HG03045 (cell line): ENCODE results near the gene TNFRSF19.
"Not testable (repeated sequence)": the region's sequence is repeated elsewhere in the genome, so short reads cannot be mapped to it uniquely, and the experiment has no call there.

Experiments used
- ATAC-seq: cut with Tn5 transposase; IDR thresholded peaks from one replicate; pipeline ENCODE4 v1.9.1; 2021; ENCODE audit warnings: mild to moderate bottlenecking, moderate library complexity; ENCODE audit not compliant: unreplicated experiment

TNFRSF19 gene

GRCh38 chr13:23563085-23563845, 6.9 kb upstream of the TNFRSF19 start:
- ATAC-seq: no peak

GRCh38 chr13:23567906-23568460, 2.2 kb upstream of the TNFRSF19 start:
- ATAC-seq: no peak

- no peak for ATAC-seq
Measured at GRCh38 chr13:23570921-23571315, 706 bp downstream of the TNFRSF19 start.

GRCh38 chr13:23571431-23571830, 1.2 kb downstream of the TNFRSF19 start:
- no peak for ATAC-seq

- ATAC-seq: no peak
Measured at GRCh38 chr13:23572836-23573235, 2.6 kb downstream of the TNFRSF19 start.

- ATAC-seq: no peak
Measured at GRCh38 chr13:23574421-23575145, 4.4 kb downstream of the TNFRSF19 start.

- ATAC-seq: no peak
Measured at GRCh38 chr13:23575632-23576031, 5.4 kb downstream of the TNFRSF19 start.

- peak; percentile 73 for ATAC-seq
Measured at GRCh38 chr13:23578411-23579071, 8.3 kb downstream of the TNFRSF19 start.

- peak; percentile 95 for ATAC-seq
Measured at GRCh38 chr13:23579072-23579895, 9.1 kb downstream of the TNFRSF19 start.

GRCh38 chr13:23579896-23580683, 9.9 kb downstream of the TNFRSF19 start:
- ATAC-seq: no peak

- ATAC-seq: no peak
Measured at GRCh38 chr13:23580684-23581060, 10.5 kb downstream of the TNFRSF19 start.

GRCh38 chr13:23583491-23583890, 13.3 kb downstream of the TNFRSF19 start:
- ATAC-seq: no peak

- no peak for ATAC-seq
Measured at GRCh38 chr13:23584275-23584674, 14.1 kb downstream of the TNFRSF19 start.

- no peak for ATAC-seq
Measured at GRCh38 chr13:23586336-23586735, 16.1 kb downstream of the TNFRSF19 start.

- ATAC-seq: no peak
Measured at GRCh38 chr13:23588666-23589065, 18.5 kb downstream of the TNFRSF19 start.

GRCh38 chr13:23592596-23592995, 22.4 kb downstream of the TNFRSF19 start:
- ATAC-seq: no peak

- ATAC-seq: no peak
Measured at GRCh38 chr13:23593148-23593547, 22.9 kb downstream of the TNFRSF19 start.

GRCh38 chr13:23594290-23594689, 24.1 kb downstream of the TNFRSF19 start:
- ATAC-seq: not testable (repeated sequence)

- no peak for ATAC-seq
Measured at GRCh38 chr13:23598369-23598768, 28.2 kb downstream of the TNFRSF19 start.
